Upper lobe of right lung (tissue), 1 donor: Measurements from ENCODE around the gene EIPR1. TPM values are rescaled to one million over a fixed set of nuclear protein-coding genes. Genes with fewer than 3 reads are reported as not detected.

Source experiments
- ATAC-seq: fragments of 200-7000 bp; cut with Tn5 transposase; one replicate; pipeline ENCODE4 v1.9.1; 2020; ENCODE audit warnings: mild to moderate bottlenecking, moderate library complexity
- DNase-seq: peaks from one replicate; pipeline ENCODE4 v3.0.0-alpha.2; 2020
- H3K27ac ChIP-seq: fragments of 200-600 bp; one replicate; pipeline ENCODE4 v1.8.0; 2022
- H3K27me3 ChIP-seq: fragments of 200-600 bp; one replicate; pipeline ENCODE4 v1.8.0; 2022; ENCODE audit warnings: mild to moderate bottlenecking
- H3K36me3 ChIP-seq: fragments of 200-600 bp; one replicate; pipeline ENCODE4 v1.8.0; 2022
- H3K4me1 ChIP-seq: fragments of 200-600 bp; one replicate; pipeline ENCODE4 v1.8.0; 2022
- H3K4me3 ChIP-seq: fragments of 200-600 bp; one replicate; pipeline ENCODE4 v1.8.0; 2022; ENCODE audit warnings: mild to moderate bottlenecking
- H3K9me3 ChIP-seq: fragments of 200-600 bp; one replicate; pipeline ENCODE4 v1.8.0; 2022
- CTCF ChIP-seq: fragments of 200-600 bp; IDR thresholded peaks from one replicate; pipeline ENCODE4 v1.8.0; 2022; ENCODE audit warnings: antibody characterized with exemption
- intact Hi-C: fragments of 100-400 bp; cut with DNase I; formaldehyde crosslinking; loops from one replicate; pipeline ENCODE4 v1.11.0; 2022
- total RNA-seq: library from RNA; stranded (reverse); fragmentation: NEBNext Ultra II Directional; extraction: Animal tissue kit (Norgen Biotek cat#: 25700); gene quantifications from one replicate; pipeline ENCODE4 v1.2.1, GENCODE V29; 2021
- donor health status: DM: no; HTN: yes; CAD: no; lungs with severe emphysema.

EIPR1 gene
- total RNA-seq, 1 donor from 2014 or later: 16.6 TPM

- Histone ChIP-seq H3K4me1 (no peaks in the 10 kb centered on the region), H3K27me3 (no peaks in the 10 kb centered on the region), H3K4me3 (no peak overlapping the region), H3K27ac (no peak overlapping the region), H3K9me3 (no peaks in the 10 kb centered on the region), H3K36me3 (no peaks in the 10 kb centered on the region)
- DNase-seq: no peak
- ATAC-seq: no peak
- intact Hi-C loops: no loop called here
- TF ChIP-seq CTCF: no peak
Measured at GRCh38 chr2:3291750-3292149, 85.9 kb downstream of the EIPR1 start.

- no peaks in the 10 kb centered on the region for H3K36me3 ChIP-seq
- H3K27ac ChIP-seq: no peak overlapping the region
- no peaks in the 10 kb centered on the region for H3K27me3 ChIP-seq
- intact Hi-C loops: no loop called here
- no peak overlapping the region for H3K4me3 ChIP-seq
- no peak for TF ChIP-seq CTCF
- no peak for DNase-seq
- ATAC-seq: no peak
- H3K9me3 ChIP-seq: no peaks in the 10 kb centered on the region
- no peaks in the 10 kb centered on the region for H3K4me1 ChIP-seq
Measured at GRCh38 chr2:3291113-3291512, 86.5 kb downstream of the EIPR1 start.

- ATAC-seq: no peak
- H3K27ac ChIP-seq: no peak overlapping the region
- H3K36me3 ChIP-seq: no peaks in the 10 kb centered on the region
- no peak for TF ChIP-seq CTCF
- no peaks in the 10 kb centered on the region for H3K27me3 ChIP-seq
- no peaks in the 10 kb centered on the region for H3K4me1 ChIP-seq
- DNase-seq: no peak
- H3K4me3 ChIP-seq: no peak overlapping the region
- H3K9me3 ChIP-seq: no peaks in the 10 kb centered on the region
- intact Hi-C loops: no loop called here
Measured at GRCh38 chr2:3290655-3291054, 87.0 kb downstream of the EIPR1 start.

- H3K4me1 ChIP-seq: no peaks in the 10 kb centered on the region
- no peaks in the 10 kb centered on the region for H3K9me3 ChIP-seq
- intact Hi-C loops: no loop called here
- H3K27ac ChIP-seq: no peak overlapping the region
- H3K27me3 ChIP-seq: no peaks in the 10 kb centered on the region
- no peak for DNase-seq
- ATAC-seq: no peak
- no peak for TF ChIP-seq CTCF
- no peak overlapping the region for H3K4me3 ChIP-seq
- no peaks in the 10 kb centered on the region for H3K36me3 ChIP-seq
Measured at GRCh38 chr2:3289971-3290370, 87.6 kb downstream of the EIPR1 start.

- no peak for TF ChIP-seq CTCF
- intact Hi-C loops: no loop called here
- Histone ChIP-seq H3K4me1 (no peaks in the 10 kb centered on the region), H3K36me3 (no peaks in the 10 kb centered on the region), H3K4me3 (no peak overlapping the region), H3K27me3 (no peaks in the 10 kb centered on the region), H3K27ac (no peak overlapping the region), H3K9me3 (no peaks in the 10 kb centered on the region)
- ATAC-seq (no peak), DNase-seq (no peak)
Measured at GRCh38 chr2:3289526-3289925, 88.1 kb downstream of the EIPR1 start.

GRCh38 chr2:3289171-3289515 is 88.5 kb downstream of the EIPR1 start:
- H3K9me3 ChIP-seq: no peaks in the 10 kb centered on the region
- no peaks in the 10 kb centered on the region for H3K27me3 ChIP-seq
- H3K4me3 ChIP-seq: no peak overlapping the region
- no peak overlapping the region for H3K27ac ChIP-seq
- no peaks in the 10 kb centered on the region for H3K4me1 ChIP-seq
- intact Hi-C loops: no loop called here
- no peaks in the 10 kb centered on the region for H3K36me3 ChIP-seq
- DNase-seq: no peak
- ATAC-seq: no peak
- TF ChIP-seq CTCF: no peak
